OCI-LY3 (cell line): ENCODE data around the gene KDR.

Experiments
- H2AFZ ChIP-seq: fragments of 200-600, 300-600 bp; shearing (Covaris generic); 2 replicates; pipeline ENCODE4 v1.6.0; 2014; ENCODE audit warnings: antibody characterized with exemption, low read depth, low read length
- H3K27ac ChIP-seq: fragments of 200-600, 300-600 bp; sonication (generic); 2 replicates; pipeline ENCODE4 v1.5.1; 2014; ENCODE audit warnings: mild to moderate bottlenecking, low read length, moderate library complexity, mixed read lengths
- H3K27me3 ChIP-seq: fragments of 200-600, 300-600 bp; sonication (generic); 2 replicates; pipeline ENCODE4 v1.6.1; 2014; ENCODE audit warnings: low read depth, low read length, mixed read lengths
- H3K36me3 ChIP-seq: fragments of 200-600, 300-600 bp; sonication (generic); replicated peaks from 2 replicates; pipeline ENCODE3; 2014; ENCODE audit warnings: low read depth, low read length, mixed read lengths
- H3K4me1 ChIP-seq: fragments of 300-600, 200-600 bp; sonication (generic); 2 replicates; pipeline ENCODE4 v1.6.1; 2014; ENCODE audit warnings: low read length, mixed read lengths
- H3K4me2 ChIP-seq: fragments of 200-600, 300-600 bp; sonication (generic); 2 replicates; pipeline ENCODE4 v1.6.1; 2014; ENCODE audit warnings: low read length, mixed read lengths
- H3K4me3 ChIP-seq: fragments of 300-600, 200-600 bp; sonication (generic); 2 replicates; pipeline ENCODE4 v1.5.1; 2014; ENCODE audit warnings: antibody characterized with exemption, mild to moderate bottlenecking, low read length, moderate library complexity
- H3K79me2 ChIP-seq: fragments of 300-600, 200-600 bp; shearing (Covaris generic); 2 replicates; pipeline ENCODE4 v1.6.1; 2014; ENCODE audit warnings: mild to moderate bottlenecking, low read length, mixed read lengths
- H3K9ac ChIP-seq: fragments of 300-600, 200-600 bp; shearing (Covaris generic); 2 replicates; pipeline ENCODE4 v1.6.0; 2014; ENCODE audit warnings: mild to moderate bottlenecking, low read length, moderate library complexity
- H3K9me3 ChIP-seq: fragments of 200-600, 300-600 bp; shearing (Covaris generic); 2 replicates; pipeline ENCODE4 v1.6.1; 2014; ENCODE audit warnings: low read length, mixed read lengths; ENCODE audit not compliant: insufficient read depth
- H4K20me1 ChIP-seq: fragments of 200-600, 300-600 bp; sonication (generic); 2 replicates; pipeline ENCODE4 v1.6.1; 2016; ENCODE audit warnings: low read length, mixed read lengths; ENCODE audit not compliant: insufficient read depth
- EZH2phosphoT487 ChIP-seq: fragments of 200-600 bp; shearing (Covaris generic); IDR thresholded peaks from 2 replicates; pipeline ENCODE4 v1.6.1; 2018; ENCODE audit warnings: antibody characterized with exemption, mixed run types, low read depth
- TF ChIP-seq, protein P1 (sequence below): fragments of 200-600, 300-600 bp; sonication (generic); IDR thresholded peaks from 2 replicates; pipeline ENCODE4 v1.5.1; 2014; ENCODE audit warnings: antibody characterized with exemption, low read length, low read depth

KDR gene

GRCh38 chr4:55169352-55169961 lies 44.1 kb upstream of the KDR start:
- H3K27me3 ChIP-seq: no peaks in the 10 kb centered on the region
- H3K27ac ChIP-seq: no peak overlapping the region
- H3K79me2 ChIP-seq: no peaks in the 10 kb centered on the region
- H3K9me3 ChIP-seq: no peaks in the 10 kb centered on the region
- TF ChIP-seq, protein P1, sequence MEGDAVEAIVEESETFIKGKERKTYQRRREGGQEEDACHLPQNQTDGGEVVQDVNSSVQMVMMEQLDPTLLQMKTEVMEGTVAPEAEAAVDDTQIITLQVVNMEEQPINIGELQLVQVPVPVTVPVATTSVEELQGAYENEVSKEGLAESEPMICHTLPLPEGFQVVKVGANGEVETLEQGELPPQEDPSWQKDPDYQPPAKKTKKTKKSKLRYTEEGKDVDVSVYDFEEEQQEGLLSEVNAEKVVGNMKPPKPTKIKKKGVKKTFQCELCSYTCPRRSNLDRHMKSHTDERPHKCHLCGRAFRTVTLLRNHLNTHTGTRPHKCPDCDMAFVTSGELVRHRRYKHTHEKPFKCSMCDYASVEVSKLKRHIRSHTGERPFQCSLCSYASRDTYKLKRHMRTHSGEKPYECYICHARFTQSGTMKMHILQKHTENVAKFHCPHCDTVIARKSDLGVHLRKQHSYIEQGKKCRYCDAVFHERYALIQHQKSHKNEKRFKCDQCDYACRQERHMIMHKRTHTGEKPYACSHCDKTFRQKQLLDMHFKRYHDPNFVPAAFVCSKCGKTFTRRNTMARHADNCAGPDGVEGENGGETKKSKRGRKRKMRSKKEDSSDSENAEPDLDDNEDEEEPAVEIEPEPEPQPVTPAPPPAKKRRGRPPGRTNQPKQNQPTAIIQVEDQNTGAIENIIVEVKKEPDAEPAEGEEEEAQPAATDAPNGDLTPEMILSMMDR: no peak
- no peak for TF ChIP-seq EZH2phosphoT487
- H3K4me3 ChIP-seq: no peak overlapping the region
- no peak overlapping the region for H3K4me2 ChIP-seq
- H3K36me3 ChIP-seq: no peaks in the 10 kb centered on the region
- H3K4me1 ChIP-seq: no peaks in the 10 kb centered on the region
- no peak overlapping the region for H2AFZ ChIP-seq
- H4K20me1 ChIP-seq: no peaks in the 10 kb centered on the region
- H3K9ac ChIP-seq: no peak overlapping the region

DNA sequence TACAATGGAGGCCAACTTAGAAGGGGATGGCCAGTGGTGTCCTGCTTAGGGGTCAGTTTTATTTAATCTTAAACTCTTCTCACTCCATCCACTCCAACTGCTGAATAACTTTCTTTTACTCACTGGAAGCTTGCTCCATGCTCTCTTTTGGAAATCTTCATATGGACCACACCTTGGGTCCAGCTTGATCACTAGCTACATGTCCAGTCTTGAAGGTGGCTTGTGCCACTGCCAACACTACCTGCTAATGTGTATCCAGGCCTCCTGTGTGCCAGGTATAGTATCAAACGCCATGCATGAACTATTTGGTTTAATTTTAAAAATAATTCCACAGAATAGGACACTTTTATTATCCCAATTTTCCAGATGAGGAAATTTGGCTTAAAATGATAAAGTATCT lies 37.0 kb upstream of the KDR start:
- Histone ChIP-seq H4K20me1 (no peaks in the 10 kb centered on the region), H3K4me2 (no peak overlapping the region), H3K4me1 (no peaks in the 10 kb centered on the region), H3K79me2 (no peaks in the 10 kb centered on the region), H3K9ac (no peak overlapping the region), H3K4me3 (no peak overlapping the region), H3K27ac (no peak overlapping the region), H2AFZ (no peak overlapping the region), H3K27me3 (no peaks in the 10 kb centered on the region), H3K36me3 (no peaks in the 10 kb centered on the region), H3K9me3 (no peaks in the 10 kb centered on the region)
- TF ChIP-seq, protein P1: no peak
- no peak for TF ChIP-seq EZH2phosphoT487

- Histone ChIP-seq H3K4me2 (no peak overlapping the region), H3K27ac (no peak overlapping the region), H4K20me1 (no peaks in the 10 kb centered on the region), H3K9ac (no peak overlapping the region), H3K79me2 (no peaks in the 10 kb centered on the region), H3K4me3 (no peak overlapping the region), H3K27me3 (no peaks in the 10 kb centered on the region), H3K9me3 (no peaks in the 10 kb centered on the region), H3K36me3 (no peaks in the 10 kb centered on the region), H2AFZ (no peak overlapping the region), H3K4me1 (no peaks in the 10 kb centered on the region)
- TF ChIP-seq, protein P1: no peak
- no peak for TF ChIP-seq EZH2phosphoT487
Measured at GRCh38 chr4:55161739-55162138, 36.3 kb upstream of the KDR start.

- no peak overlapping the region for H2AFZ ChIP-seq
- no peak overlapping the region for H3K9ac ChIP-seq
- TF ChIP-seq, protein P1: no peak
- no peak for TF ChIP-seq EZH2phosphoT487
- no peak overlapping the region for H3K27ac ChIP-seq
- no peaks in the 10 kb centered on the region for H3K36me3 ChIP-seq
- H3K79me2 ChIP-seq: no peaks in the 10 kb centered on the region
- no peaks in the 10 kb centered on the region for H3K27me3 ChIP-seq
- no peak overlapping the region for H3K4me3 ChIP-seq
- no peaks in the 10 kb centered on the region for H3K9me3 ChIP-seq
- no peak overlapping the region for H3K4me2 ChIP-seq
- no peaks in the 10 kb centered on the region for H4K20me1 ChIP-seq
- H3K4me1 ChIP-seq: no peaks in the 10 kb centered on the region
Measured at GRCh38 chr4:55159851-55160250, 34.5 kb upstream of the KDR start.
